NCI-H524 treated with DMSO at 0.1 percent for 48 hours (cell line): ENCODE results near the gene PCYT1A.
"Not testable (repeated sequence)": the region's sequence is repeated elsewhere in the genome, so short reads cannot be mapped to it uniquely, and the experiment has no call there.

Experiments
- DNase-seq: peaks from one replicate; lab custom pipeline; 2025; lab: John Stamatoyannopoulos, UW

Gene PCYT1A

GRCh38 chr3:196214783-196215441, 72.6 kb downstream of the PCYT1A start:
- no peak for DNase-seq

- no peak for DNase-seq
Measured at GRCh38 chr3:196210673-196211556, 76.6 kb downstream of the PCYT1A start, which contains the start of gene ZDHHC19. Gene ZDHHC19, minus strand, starts transcription at chr3:196211400. Its CDS starts 85 bp downstream, at chr3:196211315.

GRCh38 chr3:196209944-196210672, 77.4 kb downstream of the PCYT1A start:
- DNase-seq, result not testable (repeated sequence)

GRCh38 chr3:196208942-196209695, 78.4 kb downstream of the PCYT1A start:
- no peak for DNase-seq

- DNase-seq, result no peak
Measured at GRCh38 chr3:196207833-196208607, 79.5 kb downstream of the PCYT1A start.

- no peak for DNase-seq
Measured at GRCh38 chr3:196207159-196207832, 80.2 kb downstream of the PCYT1A start.

- not testable (repeated sequence) for DNase-seq
Measured at GRCh38 chr3:196205442-196206205, 81.9 kb downstream of the PCYT1A start.

GRCh38 chr3:196203846-196204245, 83.7 kb downstream of the PCYT1A start:
- DNase-seq, result no peak

- no peak for DNase-seq
Measured at GRCh38 chr3:196202516-196202970, 85.0 kb downstream of the PCYT1A start.

GRCh38 chr3:196198771-196199753, 88.5 kb downstream of the PCYT1A start:
- DNase-seq, result no peak

GRCh38 chr3:196198081-196198675, 89.3 kb downstream of the PCYT1A start:
- no peak for DNase-seq

GRCh38 chr3:196197524-196197923, 90.0 kb downstream of the PCYT1A start:
- DNase-seq, result no peak

GRCh38 chr3:196195664-196196265, 91.8 kb downstream of the PCYT1A start:
- no peak for DNase-seq

GRCh38 chr3:196194542-196194915, 93.0 kb downstream of the PCYT1A start:
- no peak for DNase-seq

GRCh38 chr3:196193736-196194541, 93.6 kb downstream of the PCYT1A start:
- DNase-seq, result no peak

GRCh38 chr3:196193133-196193735, 94.3 kb downstream of the PCYT1A start:
- no peak for DNase-seq
